Stomach (tissue), 9 donors: Measurements from ENCODE around the gene ANKRD35. TPM values are rescaled to one million over a fixed set of nuclear protein-coding genes. Genes with fewer than 3 reads are reported as not detected.

ENCODE experiments used
- DNase-seq, 2 donors: peaks; one replicate each; pipeline versions ENCODE4 v3.0.0 to v3.0.0-alpha.2; 2013 to 2019
- H3K27ac ChIP-seq, 5 donors: fragments of 200-600 bp in 4 of 5; sonication (generic) in 4 of 5; one replicate each; pipeline ENCODE4 v1.5.1; 2013 to 2019; ENCODE audit warnings: mild to moderate bottlenecking in 1 of 5, moderate library complexity in 1 of 5
- H3K27me3 ChIP-seq, 3 donors: fragments of 200-600 bp; sonication (generic); one replicate each; pipeline ENCODE4 v1.5.1; 2017 to 2019; ENCODE audit warnings: mixed run types in 1 of 3
- H3K36me3 ChIP-seq, 4 donors: fragments of 200-600 bp; sonication (generic); 1 replicate in 3 of 4; 2 replicates in 1 of 4; pipeline ENCODE4 v1.5.1; 2016 to 2019
- H3K4me1 ChIP-seq, 4 donors: fragments of 200-600 bp; sonication (generic); one replicate each; pipeline ENCODE4 v1.5.1; 2016 to 2019
- H3K4me3 ChIP-seq, 4 donors: fragments of 200-600 bp; sonication (generic) in 3 of 4; one replicate each; pipeline ENCODE4 v1.5.1; 2016 to 2019; ENCODE audit warnings: mild to moderate bottlenecking in 1 of 4
- H3K9me3 ChIP-seq, 4 donors: fragments of 200-600 bp; sonication (generic); one replicate each; pipeline ENCODE4 v1.5.1; 2016 to 2019
- EP300 ChIP-seq: sonication (generic); formaldehyde crosslinking; IDR thresholded peaks from one replicate; pipeline ENCODE4 v1.6.1; 2017; ENCODE audit warnings: antibody characterized with exemption
- POLR2A ChIP-seq, 4 donors: fragments of 450-650 bp; IDR thresholded peaks; one replicate each; pipeline ENCODE4 v1.6.1; 2016; ENCODE audit warnings: antibody characterized with exemption in 4 of 4, control low read depth in 2 of 4, mild to moderate bottlenecking in 1 of 4, moderate library complexity in 1 of 4
- POLR2AphosphoS5 ChIP-seq, 3 donors: sonication (generic); formaldehyde crosslinking; IDR thresholded peaks; one replicate each; pipeline ENCODE4 v1.6.1; 2016; ENCODE audit warnings: antibody characterized with exemption in 3 of 3
- WGBS, 5 donors: extraction: QIAGEN DNeasy Blood & Tissue Kit in 3 of 5; methylation state at CpG; one replicate each; pipeline versions ENCODE4 v1.1.5 to v1.1.7; 2013 to 2018; 5-methylcytosine and 5-hydroxymethylcytosine counted together
- intact Hi-C: fragments of 100-400 bp; cut with DNase I; formaldehyde crosslinking; loops from one replicate; pipeline ENCODE4 v1.15.1; 2023; ENCODE audit warnings: low total_unique reads
- polyA plus RNA-seq, 3 donors: library from polyadenylated mRNA; stranded (reverse); fragments of 200-250 nt; gene quantifications; one replicate each; pipeline ENCODE4 v1.2.3, GENCODE V29; 2013
- total RNA-seq, 5 donors: library from RNA; depleted of rRNA; stranded (reverse); fragments of >200 nt; gene quantifications; one replicate each; pipeline versions ENCODE4 v1.1.0 to v1.2.3, GENCODE V29; 2014 to 2016
- TF ChIP-seq, protein P1 (sequence below), 7 experiments: fragments of 450-650 bp in 4 of 7; fragments of 200-600 bp in 3 of 7; sonication (generic) in 3 of 7; IDR thresholded peaks; one replicate each; pipeline ENCODE4 v1.5.1; 2016 to 2019; ENCODE audit warnings: antibody characterized with exemption in 7 of 7, control low read depth in 2 of 7, mild to moderate bottlenecking in 1 of 7
- donor health status: healthy with polysubstance abuse.
- donor health status: Bipolar disorder and iron deficiency.
- donor health status: healthy.

Gene ANKRD35
- total and polyA plus RNA-seq, 8 donors: 0.58 to 10.0 (median 3.5) TPM; not detected in 2

DNA sequence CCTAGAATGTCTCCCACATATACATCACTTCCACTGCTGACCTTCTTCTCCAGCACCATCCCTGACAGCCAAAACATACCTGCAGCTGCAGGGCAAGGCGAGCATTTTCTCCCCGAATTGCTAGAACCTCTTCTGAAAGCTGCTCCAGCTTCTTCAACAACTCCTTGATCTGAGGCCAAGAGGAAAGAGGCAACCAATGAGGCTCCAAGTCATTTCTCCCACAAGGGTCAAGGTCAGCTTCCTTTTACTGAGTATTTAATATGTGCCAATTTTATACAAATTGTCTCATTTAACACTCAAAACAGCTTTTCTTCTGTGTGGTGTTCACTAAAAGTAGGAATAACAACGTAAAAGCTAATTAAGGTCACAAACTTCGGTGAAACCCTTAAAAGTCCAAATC, 17.4 kb downstream of the ANKRD35 start:
- H3K4me3 ChIP-seq: no peak overlapping the region
- intact Hi-C loops: no loop called here
- H3K9me3 ChIP-seq: no peaks in the 10 kb centered on the region
- H3K27ac ChIP-seq: no peak overlapping the region
- peaks cover 0 to 26% (median 0%) of the 10 kb centered on the region in 4 donors for H3K36me3 ChIP-seq
- 71 to 84% (median 82%) methylated on average over 4 of the region's 4 CpGs for WGBS, 5 donors
- H3K27me3 ChIP-seq: no peaks in the 10 kb centered on the region
- TF ChIP-seq EP300 (no peak), POLR2AphosphoS5 (IDR thresholded peaks at IDR 0.05) (no peak), POLR2A (IDR thresholded peaks at IDR 0.05) (no peak)
- TF ChIP-seq, protein P1, sequence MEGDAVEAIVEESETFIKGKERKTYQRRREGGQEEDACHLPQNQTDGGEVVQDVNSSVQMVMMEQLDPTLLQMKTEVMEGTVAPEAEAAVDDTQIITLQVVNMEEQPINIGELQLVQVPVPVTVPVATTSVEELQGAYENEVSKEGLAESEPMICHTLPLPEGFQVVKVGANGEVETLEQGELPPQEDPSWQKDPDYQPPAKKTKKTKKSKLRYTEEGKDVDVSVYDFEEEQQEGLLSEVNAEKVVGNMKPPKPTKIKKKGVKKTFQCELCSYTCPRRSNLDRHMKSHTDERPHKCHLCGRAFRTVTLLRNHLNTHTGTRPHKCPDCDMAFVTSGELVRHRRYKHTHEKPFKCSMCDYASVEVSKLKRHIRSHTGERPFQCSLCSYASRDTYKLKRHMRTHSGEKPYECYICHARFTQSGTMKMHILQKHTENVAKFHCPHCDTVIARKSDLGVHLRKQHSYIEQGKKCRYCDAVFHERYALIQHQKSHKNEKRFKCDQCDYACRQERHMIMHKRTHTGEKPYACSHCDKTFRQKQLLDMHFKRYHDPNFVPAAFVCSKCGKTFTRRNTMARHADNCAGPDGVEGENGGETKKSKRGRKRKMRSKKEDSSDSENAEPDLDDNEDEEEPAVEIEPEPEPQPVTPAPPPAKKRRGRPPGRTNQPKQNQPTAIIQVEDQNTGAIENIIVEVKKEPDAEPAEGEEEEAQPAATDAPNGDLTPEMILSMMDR (IDR thresholded peaks at IDR 0.05): no peak
- H3K4me1 ChIP-seq: peaks cover 6 to 41% (median 17%) of the 10 kb centered on the region in 4 donors
- no peak for DNase-seq

- TF ChIP-seq POLR2AphosphoS5 (IDR thresholded peaks at IDR 0.05): no peak
- no peak for TF ChIP-seq POLR2A (IDR thresholded peaks at IDR 0.05)
- no peak for TF ChIP-seq EP300
- WGBS, 5 donors: 73 to 83% (median 81%) methylated on average over 5 of the region's 5 CpGs
- peak in 1 of 2 donors; percentile 72 for DNase-seq
- peaks cover 0 to 26% (median 0%) of the 10 kb centered on the region in 4 donors for H3K36me3 ChIP-seq
- H3K4me1 ChIP-seq: peaks cover 11 to 14% (median 14%) of the 10 kb centered on the region in 4 donors
- H3K27ac ChIP-seq: no peak overlapping the region
- H3K4me3 ChIP-seq: no peak overlapping the region
- no peaks in the 10 kb centered on the region for H3K9me3 ChIP-seq
- H3K27me3 ChIP-seq: no peaks in the 10 kb centered on the region
- intact Hi-C loops: no loop called here
Observed at GRCh38 chr1:145863282-145864018, 22.2 kb downstream of the ANKRD35 start.

DNA sequence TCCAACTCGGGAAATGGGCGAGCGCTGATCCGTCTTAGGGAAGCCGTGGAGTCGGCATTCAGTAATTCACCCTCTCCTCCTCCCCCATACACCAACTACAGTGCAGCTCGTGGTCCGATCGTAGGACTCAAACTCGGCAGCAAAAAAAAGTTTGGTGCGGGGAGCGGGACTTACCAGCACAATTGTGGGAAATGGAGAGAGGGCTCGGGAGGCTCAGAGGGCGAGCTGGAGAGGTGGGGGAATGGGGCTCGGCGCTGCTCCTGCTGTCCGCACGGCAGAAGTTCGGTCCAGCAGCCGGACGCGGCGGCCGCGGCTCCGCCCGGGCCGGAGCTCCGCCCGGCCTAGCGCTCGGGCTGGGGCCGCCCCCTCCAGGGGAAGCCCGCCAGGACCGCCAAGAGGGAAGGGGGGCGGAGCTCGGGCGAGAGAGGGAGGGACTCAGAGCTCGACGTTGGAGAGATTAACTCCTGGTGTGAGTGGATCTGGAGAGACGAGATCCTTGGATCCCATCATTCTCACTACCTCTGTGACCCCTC, 26.1 kb downstream of the ANKRD35 start:
- Histone ChIP-seq H3K4me3 (peak overlapping the region; percentile 76 to 96 (median 90)), H3K36me3 (peaks cover 21 to 24% (median 23%) of the 10 kb centered on the region in 4 donors), H3K9me3 (no peaks in the 10 kb centered on the region), H3K27ac (peak overlapping the region; percentile 85 to 96 (median 95)), H3K27me3 (no peaks in the 10 kb centered on the region), H3K4me1 (peaks cover 25 to 31% (median 28%) of the 10 kb centered on the region in 4 donors)
- WGBS, 5 donors: 0 to 2% (median 1%) methylated on average over 17 to 41 of the region's 41 CpGs
- intact Hi-C loops: no loop called here
- TF ChIP-seq POLR2AphosphoS5 (IDR thresholded peaks at IDR 0.05): peak in 2 of 3 donors; percentile 64 to 78
- TF ChIP-seq, protein P1 (IDR thresholded peaks at IDR 0.05): no peak
- DNase-seq: peak; percentile 94 to 97

DNA sequence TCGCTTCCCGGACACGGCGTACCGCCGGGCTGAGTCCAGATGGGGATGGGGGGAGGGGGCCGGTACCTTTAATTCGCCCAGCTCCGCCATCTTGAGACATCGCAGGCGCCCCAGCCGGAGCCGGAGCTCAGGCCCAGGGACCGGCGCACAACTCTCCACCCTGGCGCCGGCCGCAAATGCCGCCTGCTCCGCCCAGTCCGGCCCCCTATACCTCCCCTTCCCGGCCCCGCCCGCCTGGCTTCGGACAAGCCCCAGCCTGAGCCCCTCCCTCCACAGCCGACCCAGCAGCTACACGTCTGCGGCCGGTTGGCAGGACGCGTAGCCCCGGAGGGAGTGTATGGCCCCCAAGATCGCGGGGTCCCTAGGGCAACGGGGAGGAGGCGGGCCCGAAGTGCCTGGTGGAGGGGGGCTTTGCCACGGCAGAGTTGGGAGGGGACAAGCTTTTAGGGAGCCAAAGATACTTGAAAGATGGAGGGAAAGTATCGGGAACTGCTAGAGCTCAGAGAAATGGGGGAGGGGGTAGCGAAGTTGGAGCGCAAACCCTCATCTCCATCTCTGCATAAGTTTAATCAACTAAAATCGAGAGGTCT, 26.7 kb downstream of the ANKRD35 start, which contains the start of gene PIAS3:
TSS of gene PIAS3 (minus strand) at position 181 of the 590 bp plus-strand sequence. CDS start at position 90, 91 bp downstream.
- Histone ChIP-seq H3K27ac (peak within 1 kb of the TSS; percentile 85 to 96 (median 95)), H3K9me3 (no peaks in the 10 kb centered on the region), H3K4me1 (peaks cover 25 to 31% (median 28%) of the 10 kb centered on the region in 4 donors), H3K36me3 (peaks cover 27 to 29% (median 29%) of the 10 kb centered on the region in 4 donors), H3K27me3 (no peaks in the 10 kb centered on the region), H3K4me3 (peak within 1 kb of the TSS; percentile 76 to 96 (median 90))
- peak in 1 of 4 donors; percentile 77 for TF ChIP-seq POLR2A (IDR thresholded peaks at IDR 0.05)
- TF ChIP-seq EP300: no peak
- peak; percentile 49 to 90 (median 85) for TF ChIP-seq POLR2AphosphoS5 (IDR thresholded peaks at IDR 0.05)
- TF ChIP-seq, protein P1 (IDR thresholded peaks at IDR 0.05): no peak
- intact Hi-C loops: no loop called here
- WGBS, 5 donors: 0 to 1% (median 0%) methylated on average over 33 to 42 of the region's 42 CpGs
- DNase-seq: peak; percentile 97 to 98
